GM21423 (cell line): ENCODE results near the gene TANC1.
"Not testable (repeated sequence)": the region's sequence is repeated elsewhere in the genome, so short reads cannot be mapped to it uniquely, and the experiment has no call there.

Source experiments
- ATAC-seq: cut with Tn5 transposase; IDR thresholded peaks from one replicate; pipeline ENCODE4 v1.9.1; 2021; ENCODE audit warnings: mild to moderate bottlenecking, moderate library complexity; ENCODE audit not compliant: unreplicated experiment

The TANC1 gene

GRCh38 chr2:159133797-159134196 is 165.4 kb downstream of the TANC1 start:
- no peak for ATAC-seq

GRCh38 chr2:159134979-159135378 is 166.5 kb downstream of the TANC1 start:
- ATAC-seq, result no peak

- no peak for ATAC-seq
These were observed 168.0 kb downstream of the TANC1 start for GRCh38 chr2:159136391-159136790.

GRCh38 chr2:159137511-159138241 is 169.2 kb downstream of the TANC1 start:
- ATAC-seq, result no peak

GRCh38 chr2:159138642-159139182 is 170.3 kb downstream of the TANC1 start:
- ATAC-seq, result no peak

GRCh38 chr2:159139216-159139933 is 170.9 kb downstream of the TANC1 start:
- no peak for ATAC-seq

DNA sequence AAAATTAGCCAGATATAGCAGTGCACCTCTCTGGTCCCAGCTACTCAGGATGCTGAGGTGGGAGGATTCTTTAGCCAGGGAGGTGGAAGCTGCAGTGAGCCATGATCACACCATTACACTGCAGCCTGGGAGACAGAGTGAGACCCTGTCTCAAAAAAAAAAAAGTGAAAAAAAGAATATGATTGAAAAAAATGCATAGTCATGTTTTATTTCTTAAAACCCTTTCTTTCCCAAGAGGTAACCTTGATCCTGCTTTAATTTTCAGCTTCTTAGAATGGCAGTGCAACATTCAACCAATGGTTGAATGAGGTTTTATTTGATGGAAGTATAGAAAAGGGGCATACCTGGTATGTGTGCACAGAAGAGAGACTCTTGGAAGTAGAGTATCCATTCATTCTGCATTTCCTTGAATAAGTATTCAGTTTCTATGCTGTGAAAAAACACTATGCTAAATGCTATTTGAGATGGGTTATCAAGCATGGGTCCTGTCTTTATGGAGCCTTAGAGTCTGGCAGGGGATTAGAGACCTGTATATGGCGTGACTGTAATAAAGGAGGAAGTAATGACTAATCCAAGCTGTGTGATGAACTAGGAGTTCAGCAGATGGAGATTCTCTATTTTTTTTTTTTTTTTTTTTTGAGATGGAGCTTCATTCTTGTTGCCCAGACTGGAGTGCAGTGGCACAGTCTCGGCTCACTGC is 171.8 kb downstream of the TANC1 start:
- no peak for ATAC-seq

DNA sequence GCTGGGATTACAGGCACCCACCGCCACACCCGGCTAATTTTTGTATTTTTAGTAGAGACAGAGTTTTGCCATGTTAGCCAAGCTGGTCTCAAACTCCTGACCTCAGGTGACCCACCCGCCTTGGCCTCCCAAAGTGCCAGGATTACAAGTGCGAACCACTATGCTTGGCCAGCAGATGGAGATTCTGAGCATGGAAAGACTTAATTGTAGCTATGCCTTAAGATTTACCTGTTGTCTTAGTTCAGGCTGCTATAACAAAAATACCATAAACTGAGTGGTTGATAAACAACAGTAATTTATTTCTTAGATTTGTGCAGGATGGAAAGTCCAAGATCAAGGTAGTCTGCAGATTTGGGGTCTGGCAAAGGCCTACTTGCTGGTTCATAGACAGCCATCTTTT is 172.4 kb downstream of the TANC1 start:
- ATAC-seq, result not testable (repeated sequence)

DNA sequence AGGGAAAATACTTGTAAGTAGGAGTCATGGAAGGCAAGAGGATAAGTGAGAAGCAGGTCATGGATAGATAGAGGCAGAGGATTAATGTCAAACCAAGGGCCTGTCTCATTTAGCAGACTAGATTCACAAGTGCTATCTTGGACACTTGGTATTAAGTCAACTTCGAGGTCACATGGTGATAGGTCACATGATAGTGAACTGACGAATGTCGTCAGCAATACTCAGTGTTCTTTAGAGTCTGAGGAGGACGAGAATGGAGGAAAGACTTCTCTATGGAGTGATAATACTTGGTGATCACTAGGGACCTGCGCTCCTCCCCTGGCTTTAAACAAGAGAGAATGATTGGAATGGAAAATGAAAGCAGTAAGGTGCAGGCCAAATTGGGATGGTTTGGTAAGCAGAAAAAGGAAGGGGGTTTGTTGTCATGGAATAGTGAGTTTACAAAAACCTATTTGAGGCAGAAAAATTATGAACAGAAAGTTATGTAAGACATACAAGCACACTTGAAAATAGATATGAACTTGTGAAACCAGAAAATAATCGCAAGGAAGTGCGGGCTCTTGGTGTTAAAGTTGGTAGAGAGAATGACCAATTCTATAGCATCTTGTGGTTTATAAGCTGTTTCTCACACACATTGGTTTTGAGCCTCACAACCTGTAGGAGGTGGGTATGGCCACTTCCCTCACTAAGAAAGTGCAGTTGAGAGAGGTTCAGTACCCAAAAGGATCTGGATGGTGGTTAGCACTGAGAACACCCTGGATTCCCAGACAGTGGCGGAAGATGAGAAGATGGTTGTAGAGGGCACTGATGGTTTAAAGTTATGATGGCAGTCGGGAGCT is 176.6 kb downstream of the TANC1 start:
- ATAC-seq, result peak; percentile 83

GRCh38 chr2:159145745-159146354 is 177.4 kb downstream of the TANC1 start:
- ATAC-seq, result no peak

DNA sequence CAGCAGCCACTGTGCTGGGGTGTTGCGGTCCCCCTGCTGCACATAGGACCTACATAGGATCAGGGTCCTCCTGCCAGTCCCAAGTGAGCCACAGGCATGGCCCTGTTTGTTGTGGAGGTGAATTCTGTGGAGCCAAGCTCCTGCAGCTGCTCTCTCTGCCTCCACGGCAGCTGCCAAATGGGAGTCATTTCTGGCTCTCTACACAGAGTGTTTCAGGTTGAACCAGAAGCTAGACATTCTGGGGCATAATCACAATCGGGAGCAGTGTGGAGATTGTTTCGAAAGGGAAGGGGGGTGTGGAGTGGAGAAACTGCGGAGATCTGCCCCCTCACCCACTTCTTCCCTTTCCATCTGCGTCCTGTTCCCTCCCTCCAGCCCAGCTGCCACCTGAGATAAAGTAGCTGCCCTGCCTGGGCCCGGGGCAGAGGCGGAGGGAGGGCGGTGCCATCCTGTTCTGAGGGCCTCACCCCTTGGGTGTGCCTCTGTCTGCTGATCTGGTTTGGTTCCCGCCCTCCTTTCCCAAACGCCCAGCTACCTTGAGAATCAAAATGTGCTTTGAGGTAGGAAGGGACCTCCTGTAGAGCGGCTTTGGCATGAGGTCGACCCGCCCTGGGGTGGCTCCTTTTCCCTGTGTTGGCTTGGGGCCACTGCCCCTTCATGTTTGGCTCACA is 178.7 kb downstream of the TANC1 start:
- ATAC-seq, result no peak

DNA sequence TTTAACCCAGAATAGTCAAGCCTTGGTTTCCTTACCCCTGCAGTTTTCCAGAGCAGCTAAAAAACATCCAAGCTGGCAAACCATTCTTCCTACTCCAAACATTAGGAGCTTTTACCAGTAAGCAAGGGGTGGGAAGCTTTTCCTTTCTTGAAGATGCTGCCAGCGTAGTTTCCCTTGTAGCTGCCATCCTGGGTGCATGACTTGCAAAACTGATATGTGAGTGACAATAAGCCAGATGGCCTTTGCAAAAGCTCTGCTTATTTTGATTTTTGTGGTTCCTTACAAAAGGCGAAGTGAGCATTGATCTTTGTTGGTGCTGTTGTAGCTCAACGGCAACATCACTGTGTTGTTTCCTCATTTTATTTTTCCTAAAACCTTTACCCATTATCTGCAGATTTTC is 179.2 kb downstream of the TANC1 start:
- no peak for ATAC-seq

DNA sequence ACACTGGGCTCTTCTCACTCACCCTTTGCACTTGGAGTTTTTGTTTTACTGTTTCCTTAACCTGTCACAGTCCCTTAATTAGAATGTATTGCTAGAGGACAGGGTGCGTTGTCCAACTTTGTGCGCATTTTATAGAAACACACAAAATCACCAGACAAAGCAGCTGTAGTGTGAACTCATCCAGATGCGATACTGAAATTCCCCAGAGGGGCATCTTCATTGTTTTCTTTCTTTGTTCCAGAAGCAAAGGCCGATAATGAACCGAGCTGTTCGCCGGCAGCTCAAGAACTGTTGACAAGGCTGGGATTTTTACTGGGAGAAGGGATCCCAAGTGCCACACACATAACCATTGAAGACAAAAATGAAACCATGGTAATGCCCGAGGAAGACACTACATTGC is 180.5 kb downstream of the TANC1 start:
- no peak for ATAC-seq

DNA sequence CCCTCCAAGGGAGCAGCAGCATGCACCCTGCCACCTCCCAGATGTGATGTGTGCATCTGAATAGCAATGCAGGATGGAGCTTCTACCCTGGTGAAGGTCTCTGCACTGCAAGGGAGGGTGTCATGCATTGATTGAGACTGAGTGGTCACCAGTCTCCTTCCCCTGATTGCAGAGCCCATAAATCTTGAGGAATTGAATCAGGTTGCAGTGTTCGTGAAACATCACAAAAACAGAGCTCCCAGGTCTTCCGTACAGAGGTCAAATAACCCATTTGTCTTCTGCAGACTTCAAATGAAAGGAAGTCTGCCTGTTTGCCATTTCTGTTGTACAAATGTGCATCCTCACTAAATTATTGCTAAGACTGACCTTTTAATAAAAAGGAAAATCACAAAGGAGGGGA is 181.3 kb downstream of the TANC1 start:
- ATAC-seq, result no peak

GRCh38 chr2:159150280-159150746 is 181.9 kb downstream of the TANC1 start:
- no peak for ATAC-seq

DNA sequence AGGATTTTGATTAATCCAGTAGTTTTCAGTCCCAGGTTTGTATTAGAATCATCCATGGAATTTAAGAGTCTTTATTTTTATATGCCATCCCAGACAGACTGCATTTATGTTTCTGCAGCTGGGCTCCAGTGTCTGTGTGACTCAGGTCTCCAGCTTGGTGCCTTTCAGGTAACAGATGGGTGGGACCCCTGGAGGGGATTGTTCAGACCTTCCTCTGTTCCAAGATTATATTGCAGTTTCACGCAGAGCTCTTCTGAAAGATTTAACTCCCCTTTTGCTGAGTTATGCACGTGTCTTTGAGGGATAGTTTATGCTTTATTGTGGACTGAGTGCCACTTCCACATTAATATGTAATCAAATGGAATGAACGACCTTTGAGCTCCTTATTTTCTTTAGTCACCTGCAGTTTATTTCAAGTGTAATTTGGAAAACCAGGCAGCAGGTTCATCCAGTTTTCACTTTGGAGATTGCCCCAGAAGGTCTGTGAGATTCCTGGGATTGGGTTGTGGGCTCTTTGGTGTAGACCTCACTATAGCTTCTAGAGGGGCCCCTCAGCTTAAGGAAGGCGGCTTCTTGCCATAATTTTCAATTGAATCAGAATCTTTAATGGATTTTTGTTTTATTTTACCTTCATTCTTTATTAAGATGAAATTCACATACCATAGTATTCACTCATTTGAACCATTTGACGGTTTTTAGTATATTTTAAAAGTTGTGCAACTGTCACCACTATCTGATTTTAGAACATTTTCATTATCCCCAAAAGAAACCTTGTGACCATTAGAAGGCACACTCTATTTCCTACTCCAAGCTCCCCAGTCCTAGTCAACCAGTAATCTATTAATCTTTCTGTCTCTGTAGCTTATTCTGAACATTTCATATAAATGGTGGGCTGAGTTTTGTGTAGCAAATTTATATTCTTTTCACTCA is 183.0 kb downstream of the TANC1 start:
- no peak for ATAC-seq

- ATAC-seq, result no peak
These were observed 183.8 kb downstream of the TANC1 start for GRCh38 chr2:159152128-159152778.

GRCh38 chr2:159153063-159153462 is 184.6 kb downstream of the TANC1 start:
- ATAC-seq, result no peak
